Measurements from ENCODE around the gene ANXA2. TPM values are rescaled to one million over a fixed set of nuclear protein-coding genes. Genes with fewer than 3 reads are reported as not detected.

Gene ANXA2
- total and polyA plus RNA-seq, 2 donors from 2014 or later, result 383 to 867 TPM

GRCh38 chr15:60324706-60325438 is 72.9 kb downstream of the ANXA2 start:
- H3K4me1 ChIP-seq (ENCODE audit: control insufficient read depth in 2 of 3, insufficient read depth in 2 of 3, low read depth in 1 of 3, low read length in 3 of 3), result no peaks in the 10 kb centered on the region
- H3K27me3 ChIP-seq (ENCODE audit: control insufficient read depth, insufficient read depth, low read length), result peaks cover 18% of the 10 kb centered on the region
- no peaks in the 10 kb centered on the region for H3K36me3 ChIP-seq (ENCODE audit: control insufficient read depth in 2 of 3, insufficient read depth in 3 of 3, low read length in 3 of 3)
- FAIRE-seq (no peak), DNase-seq (no peak)
- intact Hi-C loops (cut with DNase I), result no loop called here
- no peak overlapping the region for H3K27ac ChIP-seq (ENCODE audit: low read depth in 2 of 2, low read length in 2 of 2)
- H3K4me3 ChIP-seq (ENCODE audit: low read length in 3 of 3), result no peak overlapping the region
- no peaks in the 10 kb centered on the region for H3K9me3 ChIP-seq (ENCODE audit: control insufficient read depth in 2 of 3, insufficient read depth in 1 of 3, low read length in 3 of 3)
- H3K9ac ChIP-seq (ENCODE audit: low read length in 3 of 3), result no peak overlapping the region
- TF ChIP-seq CTCF (IDR thresholded peaks at IDR 0.05; ENCODE audit: borderline replicate concordance, extremely low read depth, insufficient read depth), result no peak

- peaks cover 18% of the 10 kb centered on the region for H3K27me3 ChIP-seq (ENCODE audit: control insufficient read depth, insufficient read depth, low read length)
- FAIRE-seq, result no peak
- H3K9me3 ChIP-seq (ENCODE audit: control insufficient read depth in 2 of 3, insufficient read depth in 1 of 3, low read length in 3 of 3), result no peaks in the 10 kb centered on the region
- H3K4me3 ChIP-seq (ENCODE audit: low read length in 3 of 3), result no peak overlapping the region
- no peak for DNase-seq
- no peak overlapping the region for H3K9ac ChIP-seq (ENCODE audit: low read length in 3 of 3)
- intact Hi-C loops (cut with DNase I), result no loop called here
- no peaks in the 10 kb centered on the region for H3K36me3 ChIP-seq (ENCODE audit: control insufficient read depth in 2 of 3, insufficient read depth in 3 of 3, low read length in 3 of 3)
- no peaks in the 10 kb centered on the region for H3K4me1 ChIP-seq (ENCODE audit: control insufficient read depth in 2 of 3, insufficient read depth in 2 of 3, low read depth in 1 of 3, low read length in 3 of 3)
- no peak for TF ChIP-seq CTCF (IDR thresholded peaks at IDR 0.05; ENCODE audit: borderline replicate concordance, extremely low read depth, insufficient read depth)
- H3K27ac ChIP-seq (ENCODE audit: low read depth in 2 of 2, low read length in 2 of 2), result no peak overlapping the region
Measured at GRCh38 chr15:60323322-60323721, 74.5 kb downstream of the ANXA2 start.

GRCh38 chr15:60320365-60320764 is 77.4 kb downstream of the ANXA2 start:
- Histone ChIP-seq H3K4me3 (ENCODE audit: low read length in 3 of 3) (no peak overlapping the region), H3K27me3 (ENCODE audit: control insufficient read depth, insufficient read depth, low read length) (peaks cover 10% of the 10 kb centered on the region), H3K9me3 (ENCODE audit: control insufficient read depth in 2 of 3, insufficient read depth in 1 of 3, low read length in 3 of 3) (no peaks in the 10 kb centered on the region), H3K9ac (ENCODE audit: low read length in 3 of 3) (no peak overlapping the region), H3K36me3 (ENCODE audit: control insufficient read depth in 2 of 3, insufficient read depth in 3 of 3, low read length in 3 of 3) (no peaks in the 10 kb centered on the region), H3K27ac (ENCODE audit: low read depth in 2 of 2, low read length in 2 of 2) (no peak overlapping the region), H3K4me1 (ENCODE audit: control insufficient read depth in 2 of 3, insufficient read depth in 2 of 3, low read depth in 1 of 3, low read length in 3 of 3) (no peaks in the 10 kb centered on the region)
- intact Hi-C loops (cut with DNase I), result no loop called here
- FAIRE-seq (no peak), DNase-seq (no peak)
- no peak for TF ChIP-seq CTCF (IDR thresholded peaks at IDR 0.05; ENCODE audit: borderline replicate concordance, extremely low read depth, insufficient read depth)
